OCI-M2 (cell line): Measurements from ENCODE around the gene PIGC.

Experiments
- DNase-seq: peaks from one replicate; lab custom pipeline; 2025; ENCODE audit not compliant: unreplicated experiment; lab: John Stamatoyannopoulos, UW

Gene PIGC

GRCh38 chr1:172443666-172444453 is at the start of gene PIGC:
Gene PIGC, minus strand, starts transcription at chr1:172444069. Its CDS starts 1,447 bp downstream, at chr1:172442622.
- peak; percentile 12 for DNase-seq

- DNase-seq: no peak
Measured at GRCh38 chr1:172492421-172492820, 48.6 kb upstream of the PIGC start.

- no peak for DNase-seq
Measured at GRCh38 chr1:172489847-172490246, 46.0 kb upstream of the PIGC start.

- no peak for DNase-seq
Measured at GRCh38 chr1:172488393-172488792, 44.5 kb upstream of the PIGC start.

- DNase-seq: no peak
Measured at GRCh38 chr1:172487550-172487949, 43.7 kb upstream of the PIGC start.

- no peak for DNase-seq
Measured at GRCh38 chr1:172486805-172487454, 43.1 kb upstream of the PIGC start.

- DNase-seq: no peak
Measured at GRCh38 chr1:172485626-172486025, 41.8 kb upstream of the PIGC start.

- DNase-seq: no peak
Measured at GRCh38 chr1:172484252-172484651, 40.4 kb upstream of the PIGC start.

GRCh38 chr1:172483448-172483847 is 39.6 kb upstream of the PIGC start:
- DNase-seq: no peak

- no peak for DNase-seq
Measured at GRCh38 chr1:172482044-172482443, 38.2 kb upstream of the PIGC start.

- no peak for DNase-seq
Measured at GRCh38 chr1:172480431-172480830, 36.6 kb upstream of the PIGC start.

GRCh38 chr1:172478485-172478884 is 34.6 kb upstream of the PIGC start:
- no peak for DNase-seq

- no peak for DNase-seq
Measured at GRCh38 chr1:172477741-172478140, 33.9 kb upstream of the PIGC start.

GRCh38 chr1:172477216-172477615 is 33.3 kb upstream of the PIGC start:
- DNase-seq: no peak

- no peak for DNase-seq
Measured at GRCh38 chr1:172476218-172476811, 32.4 kb upstream of the PIGC start.

- DNase-seq: no peak
Measured at GRCh38 chr1:172473842-172474241, 30.0 kb upstream of the PIGC start.

- no peak for DNase-seq
Measured at GRCh38 chr1:172473302-172473701, 29.4 kb upstream of the PIGC start.

GRCh38 chr1:172472495-172472894 is 28.6 kb upstream of the PIGC start:
- DNase-seq: no peak

GRCh38 chr1:172471666-172472065 is 27.8 kb upstream of the PIGC start:
- DNase-seq: no peak

- DNase-seq: no peak
Measured at GRCh38 chr1:172470149-172470548, 26.3 kb upstream of the PIGC start.

- DNase-seq: no peak
Measured at GRCh38 chr1:172469717-172470116, 25.8 kb upstream of the PIGC start.

GRCh38 chr1:172468296-172468695 is 24.4 kb upstream of the PIGC start:
- no peak for DNase-seq
